ENCODE measurements around the gene HYAL4.
"Not testable (repeated sequence)": the region's sequence is repeated elsewhere in the genome, so short reads cannot be mapped to it uniquely, and the experiment has no call there.

Gene HYAL4

DNA sequence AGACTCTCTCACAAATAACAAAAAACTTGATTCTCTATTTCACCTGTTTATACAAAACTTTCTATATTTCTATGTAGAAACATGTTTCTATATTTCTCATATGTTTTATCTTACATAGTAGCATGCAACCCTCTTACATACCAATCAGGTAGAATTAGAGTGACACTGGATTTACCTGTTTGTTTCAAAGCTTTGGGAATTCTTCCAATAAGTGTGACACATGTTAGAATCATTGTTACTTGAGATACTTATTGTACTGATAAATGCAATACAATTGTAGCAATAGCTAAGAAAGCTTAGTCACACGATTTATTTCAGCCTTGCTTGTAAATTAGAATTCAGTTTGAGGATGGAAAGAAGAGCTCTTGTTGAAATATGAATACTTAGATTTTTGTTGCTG is 4.9 kb downstream of the HYAL4 start:
- DNase-seq = no peak

DNA sequence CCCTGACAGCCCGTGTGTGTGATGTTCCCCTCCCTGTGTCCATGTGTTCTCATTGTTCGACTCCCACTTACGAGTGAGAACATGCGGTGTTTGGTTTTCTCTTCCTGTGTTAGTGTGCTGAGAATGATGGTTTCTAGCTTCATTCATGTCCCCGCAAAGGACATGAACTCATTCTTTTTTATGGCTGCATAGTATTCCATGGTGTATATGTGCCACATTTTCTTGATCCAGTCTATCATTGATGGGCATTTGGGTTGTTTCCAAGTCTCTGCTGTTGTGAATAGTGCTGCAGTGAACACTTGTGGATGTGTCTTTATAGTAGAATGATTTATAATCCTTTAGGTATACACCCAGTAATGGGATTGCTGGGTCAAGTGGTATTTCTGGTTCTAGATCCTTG is 6.4 kb downstream of the HYAL4 start:
- DNase-seq = not testable (repeated sequence)

DNA sequence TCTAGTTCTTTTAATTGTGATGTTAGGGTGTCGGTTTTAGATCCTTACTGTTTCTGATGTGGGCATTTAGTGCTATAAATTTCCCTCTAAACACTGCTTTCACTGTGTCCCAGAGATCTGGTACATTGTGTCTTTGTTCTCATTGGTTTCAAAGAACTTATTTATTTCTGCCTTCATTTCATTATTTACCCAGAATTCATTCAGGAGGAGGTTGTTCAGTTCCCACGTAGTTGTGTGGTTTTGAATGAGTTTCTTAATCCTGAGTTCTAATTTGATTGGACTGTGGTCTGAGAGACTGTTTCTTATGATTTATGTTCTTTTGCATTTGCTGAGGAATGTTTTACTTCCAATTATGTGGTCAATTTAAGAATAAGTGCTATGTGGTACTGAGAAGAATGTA is 9.3 kb downstream of the HYAL4 start:
- not testable (repeated sequence) for DNase-seq

DNA sequence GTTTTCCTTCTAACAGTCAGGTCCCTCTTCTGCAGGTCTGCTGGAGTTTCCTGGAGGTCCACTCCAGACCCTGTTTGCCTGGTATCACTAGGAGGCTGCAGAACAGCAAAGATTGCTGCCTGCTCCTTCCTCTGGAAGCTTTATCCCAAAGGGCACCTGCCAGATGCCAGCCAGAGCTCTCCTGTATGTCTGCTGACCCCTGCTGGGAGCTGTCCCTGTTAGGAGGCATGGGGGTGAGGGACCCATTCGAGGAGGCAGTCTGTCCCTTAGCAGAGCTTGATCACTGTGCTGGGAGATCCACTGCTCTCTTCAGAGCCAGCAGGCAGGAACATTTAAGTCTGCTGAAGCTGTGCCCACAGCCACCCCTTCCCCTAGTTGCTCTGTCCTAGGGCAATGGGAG is 11.5 kb downstream of the HYAL4 start:
- DNase-seq = not testable (repeated sequence)

DNA sequence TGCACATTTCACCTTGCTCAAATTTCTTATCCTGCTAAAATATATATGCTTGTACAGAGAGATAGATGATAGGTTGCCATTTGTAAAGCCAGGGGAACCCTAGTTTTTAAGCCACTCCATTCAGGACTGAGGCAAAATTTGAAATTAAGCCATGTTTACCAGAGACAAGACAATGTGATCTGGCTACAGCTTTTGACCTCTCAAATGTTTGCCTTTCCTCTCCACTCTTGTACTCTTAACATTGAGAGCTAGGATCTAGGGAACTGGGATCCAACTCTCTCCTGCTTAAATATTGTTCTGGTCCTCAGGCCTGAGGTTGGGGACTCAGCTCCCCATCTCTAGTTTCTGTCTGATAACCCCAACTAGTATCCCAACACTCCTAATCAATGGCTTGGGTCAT is 15.9 kb downstream of the HYAL4 start:
- no peak for DNase-seq

DNA sequence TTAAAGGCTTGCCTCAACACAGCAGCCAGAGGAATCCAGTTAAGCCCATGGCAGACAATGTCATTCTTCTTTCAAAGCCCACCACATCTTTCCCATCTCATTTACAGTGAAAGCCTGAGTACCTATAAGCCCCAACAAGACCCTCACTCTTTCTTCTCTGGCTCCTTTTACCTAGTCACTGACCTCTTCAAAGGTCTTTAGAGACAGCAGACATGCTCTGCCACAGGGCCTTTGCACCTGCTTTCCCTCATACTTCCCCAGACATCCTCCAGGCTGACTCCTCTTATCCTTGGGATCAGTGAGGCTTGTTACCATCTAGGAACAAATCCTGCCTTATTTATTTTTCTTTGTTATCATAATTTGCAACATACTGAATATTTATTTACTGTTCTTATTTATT is 17.8 kb downstream of the HYAL4 start:
- DNase-seq = no peak

DNA sequence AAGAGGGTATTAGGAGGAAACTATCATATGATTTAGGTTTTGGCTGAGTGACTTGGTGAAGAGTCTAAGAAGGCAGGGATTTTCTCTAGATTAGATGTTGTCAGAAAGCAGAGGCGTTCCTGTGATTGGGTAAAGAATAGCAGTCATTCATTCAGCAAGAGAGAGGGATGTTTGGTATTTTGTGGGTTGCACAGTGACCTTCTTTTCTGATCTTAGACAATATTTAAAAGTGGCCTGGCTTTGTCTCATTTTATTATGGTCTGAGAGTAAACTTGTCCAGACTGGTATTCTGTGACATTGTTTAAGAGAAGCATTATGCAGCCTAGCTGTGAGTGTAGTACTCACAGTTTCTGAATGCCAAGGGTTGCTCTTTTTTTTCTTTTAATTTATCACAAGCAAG is 18.5 kb downstream of the HYAL4 start:
- no peak for DNase-seq

DNA sequence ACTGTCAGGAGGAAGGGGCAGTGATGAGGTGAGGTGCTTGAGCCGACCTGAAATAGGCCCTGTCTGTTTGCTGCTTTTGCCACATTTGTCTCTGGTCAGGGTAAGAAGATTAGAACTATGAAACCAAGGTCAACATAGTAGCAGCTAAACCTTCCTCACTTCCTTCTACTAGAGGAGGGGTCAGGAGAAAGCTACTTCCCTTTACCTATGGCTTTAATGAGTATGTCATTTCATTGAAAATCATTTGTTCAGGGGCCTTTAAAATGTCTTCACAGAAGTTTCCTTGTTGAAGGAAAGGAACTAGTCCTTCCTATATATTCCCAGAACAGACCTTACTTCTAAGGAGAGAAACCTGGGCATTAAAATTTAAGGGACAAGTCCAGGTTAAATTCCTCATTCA is 19.0 kb downstream of the HYAL4 start:
- DNase-seq = no peak

DNA sequence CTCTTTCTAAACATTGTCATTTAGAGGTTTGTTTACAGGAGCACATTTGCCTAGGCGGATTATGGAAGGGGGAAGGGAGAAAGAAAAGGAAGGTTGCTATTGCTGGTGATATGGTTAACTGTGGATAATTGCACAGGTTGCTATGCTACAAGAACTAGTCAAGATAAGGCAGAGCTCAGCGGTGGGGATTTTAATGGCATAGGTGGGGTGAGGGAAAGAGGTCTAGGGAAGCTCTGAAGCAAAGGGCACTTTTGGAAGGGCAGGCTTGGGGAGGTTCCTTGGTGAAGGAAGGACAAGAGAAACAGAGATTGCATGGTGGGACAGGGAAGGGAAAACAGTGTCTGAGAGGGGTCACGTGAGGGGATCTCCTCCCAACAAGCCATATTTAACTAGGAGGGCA is 19.5 kb downstream of the HYAL4 start:
- no peak for DNase-seq

DNA sequence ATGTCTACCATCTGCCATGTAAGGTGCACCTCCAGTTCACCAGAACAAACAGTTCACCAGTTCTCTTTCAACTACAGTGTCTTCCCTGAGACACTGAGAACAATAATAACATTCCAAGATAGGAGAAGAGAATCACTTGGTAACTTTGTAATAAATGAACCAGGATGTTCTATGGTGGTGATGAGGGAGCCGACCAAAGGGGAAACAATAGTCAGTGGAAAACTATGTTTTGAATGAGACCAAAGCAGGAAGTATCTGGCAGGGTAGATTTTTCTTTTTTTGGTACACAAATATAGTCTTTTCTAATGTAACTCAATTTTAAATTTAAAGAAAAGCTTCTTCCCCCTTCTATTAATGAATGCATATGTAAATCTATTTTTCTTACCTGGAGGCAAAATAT is 20.0 kb downstream of the HYAL4 start:
- DNase-seq = peak; percentile 3

DNA sequence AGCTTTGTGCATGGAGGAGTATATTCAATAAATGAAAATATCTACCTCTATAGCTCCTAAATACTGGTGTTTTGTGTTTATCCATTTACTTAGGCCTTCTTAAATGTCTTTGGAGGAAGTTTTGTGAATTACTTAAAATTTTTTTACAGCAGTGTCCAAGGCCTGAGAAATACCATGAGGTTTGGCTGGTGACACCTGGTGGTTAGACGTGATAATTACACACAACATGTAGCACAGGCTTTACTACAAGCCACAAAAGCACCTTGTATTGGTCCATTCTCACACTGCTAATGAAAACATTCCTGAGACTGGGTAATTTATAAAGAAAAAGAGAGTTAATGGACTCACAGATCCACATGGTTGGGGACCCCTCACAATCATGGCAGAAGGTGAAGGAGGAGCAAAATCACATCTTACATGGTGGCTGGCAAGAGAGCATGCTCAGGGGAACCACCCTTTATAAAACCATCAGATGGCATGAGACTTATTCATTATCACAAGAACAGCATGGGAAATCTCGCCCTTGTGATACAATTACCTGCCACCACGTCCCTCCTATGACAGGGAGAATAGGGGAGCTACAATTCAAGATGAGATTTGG is 20.6 kb downstream of the HYAL4 start:
- peak; percentile 55 for DNase-seq

DNA sequence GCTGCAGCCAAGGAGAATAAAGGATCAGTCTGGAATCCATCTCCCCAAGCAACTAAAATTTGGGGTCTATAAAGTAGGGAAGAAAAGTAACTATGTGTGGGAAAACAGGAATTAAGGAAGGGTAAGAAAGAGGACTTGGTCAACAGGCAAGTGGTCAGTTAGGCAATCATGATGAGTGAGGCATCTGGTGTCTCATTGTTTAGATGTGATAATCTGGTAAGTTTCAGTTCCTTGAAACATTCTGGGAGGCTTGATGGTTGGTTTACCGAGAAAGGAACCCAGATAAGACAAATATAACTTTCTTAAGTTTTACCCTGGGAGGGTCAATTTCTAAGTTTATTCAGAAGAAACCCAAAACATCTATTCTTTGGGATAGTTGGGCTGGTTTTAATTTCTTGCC is 22.3 kb downstream of the HYAL4 start:
- no peak for DNase-seq

DNA sequence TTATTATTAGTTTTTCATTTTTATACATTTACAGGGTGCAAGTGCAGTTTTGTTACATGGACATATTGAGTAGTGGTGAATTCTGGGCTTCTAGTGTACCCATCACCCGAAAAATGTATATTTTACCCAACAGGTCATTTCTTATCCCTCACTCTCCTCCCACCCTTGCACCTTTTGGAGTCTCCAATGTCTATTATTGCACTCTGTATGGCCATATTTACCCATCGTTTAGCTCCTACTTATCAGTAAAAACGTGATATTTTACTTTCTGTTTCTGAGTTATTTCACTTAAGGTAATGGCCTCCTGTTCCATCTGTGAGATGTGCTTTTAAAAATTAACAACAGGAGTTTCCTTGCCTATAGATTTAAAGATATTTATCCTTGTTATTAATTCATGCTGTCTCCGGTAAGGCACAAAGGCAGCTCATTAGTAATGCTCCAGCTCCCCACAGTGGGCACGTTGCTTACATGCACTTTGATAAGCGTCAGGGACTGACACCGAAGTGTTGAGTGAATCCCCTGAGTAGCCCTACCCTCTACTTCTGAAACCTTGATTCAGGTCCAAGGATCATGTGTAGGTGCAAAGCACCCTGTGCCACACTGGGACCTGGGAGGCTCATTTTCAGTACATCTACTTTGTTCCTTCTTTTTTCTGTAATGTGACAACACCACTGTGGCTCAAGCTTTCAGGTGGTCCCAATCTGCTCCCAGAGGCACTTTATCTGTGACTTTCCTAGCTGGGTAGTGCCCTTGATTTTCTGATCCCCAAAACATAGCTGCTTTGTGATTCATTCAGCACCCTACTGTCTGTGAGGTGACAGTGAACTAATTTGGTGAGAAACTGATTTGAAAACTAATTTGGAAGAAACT is 27.3 kb downstream of the HYAL4 start:
- peak; percentile 32 for DNase-seq

DNA sequence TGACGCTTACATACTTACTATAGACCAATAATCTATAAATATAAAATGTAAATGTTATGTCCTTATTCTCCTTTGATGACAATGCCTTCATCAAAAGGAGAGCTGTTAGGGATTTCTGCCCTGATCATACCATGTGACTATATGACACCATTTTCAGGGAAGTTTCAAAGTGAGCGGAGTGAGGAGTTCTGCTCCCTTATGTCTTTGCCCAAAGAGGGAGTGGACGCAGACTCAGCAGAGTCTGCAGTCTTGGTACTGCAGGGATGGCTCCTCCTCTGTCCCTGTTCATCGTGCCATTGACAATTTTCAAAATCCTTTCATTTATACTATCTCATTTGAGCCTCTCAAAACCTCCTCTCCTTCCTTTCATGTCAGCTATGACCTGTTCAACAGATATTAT is 27.9 kb downstream of the HYAL4 start:
- DNase-seq = no peak

DNA sequence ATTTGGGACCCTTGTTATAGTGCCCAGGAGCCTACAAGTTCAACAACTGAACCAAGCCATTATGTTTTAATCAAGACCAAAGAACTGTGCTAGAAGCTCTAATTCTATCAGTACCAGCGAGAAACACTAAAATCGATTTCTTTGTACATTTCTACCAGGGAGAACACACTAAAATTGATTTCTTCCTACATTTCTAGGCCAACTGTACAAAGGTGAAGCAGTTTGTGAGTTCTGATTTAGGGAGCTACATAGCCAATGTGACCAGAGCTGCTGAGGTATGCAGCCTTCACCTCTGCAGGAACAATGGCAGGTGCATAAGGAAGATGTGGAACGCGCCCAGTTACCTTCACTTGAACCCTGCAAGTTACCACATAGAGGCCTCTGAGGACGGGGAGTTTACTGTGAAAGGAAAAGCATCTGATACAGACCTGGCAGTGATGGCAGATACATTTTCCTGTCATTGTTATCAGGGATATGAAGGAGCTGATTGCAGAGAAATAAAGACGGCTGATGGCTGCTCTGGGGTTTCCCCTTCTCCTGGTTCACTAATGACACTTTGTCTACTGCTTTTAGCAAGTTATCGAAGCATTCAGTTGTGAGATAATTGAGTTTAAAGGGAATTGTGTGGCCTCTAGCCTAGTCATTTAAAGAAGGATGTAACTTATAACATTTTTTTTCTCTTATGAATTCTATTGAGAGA is 31.7 kb downstream of the HYAL4 start:
- DNase-seq = no peak

DNA sequence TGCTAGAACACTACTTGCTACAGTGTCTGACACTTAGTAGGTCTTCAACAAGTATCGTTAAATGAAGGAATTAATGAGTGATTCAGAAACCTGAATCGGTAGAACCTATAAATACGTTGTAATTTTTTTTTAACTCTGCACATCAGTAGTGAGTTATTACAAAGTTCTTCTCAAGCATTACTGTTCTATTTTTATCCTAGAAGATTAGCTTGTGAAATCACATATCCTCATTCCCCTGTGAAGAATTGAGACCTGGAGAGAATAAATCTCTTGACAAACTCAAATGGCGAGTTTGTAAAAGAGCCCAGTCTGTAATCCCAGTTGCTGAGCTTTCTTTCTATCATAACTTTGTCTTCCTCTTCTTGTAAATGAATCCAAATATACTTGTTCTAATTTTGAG is 34.7 kb downstream of the HYAL4 start:
- no peak for DNase-seq

DNA sequence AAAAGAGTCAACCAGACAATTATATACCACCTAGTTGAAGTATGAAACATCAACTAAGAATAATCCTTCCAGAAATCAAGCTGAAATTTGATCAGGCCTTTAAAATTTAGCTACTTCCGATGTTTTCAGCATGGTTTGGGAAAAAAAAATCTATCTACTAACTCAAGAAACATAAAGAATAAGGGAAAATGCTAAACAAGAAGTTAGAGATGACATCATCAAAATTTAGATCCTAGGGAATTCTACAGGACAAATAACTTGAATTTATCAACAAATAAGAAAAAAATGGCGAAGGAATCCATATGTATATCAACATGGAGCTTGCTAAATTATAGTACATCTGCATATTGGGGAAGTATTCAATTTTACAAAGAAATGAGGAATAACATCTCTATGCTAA is 36.3 kb downstream of the HYAL4 start:
- DNase-seq = no peak

DNA sequence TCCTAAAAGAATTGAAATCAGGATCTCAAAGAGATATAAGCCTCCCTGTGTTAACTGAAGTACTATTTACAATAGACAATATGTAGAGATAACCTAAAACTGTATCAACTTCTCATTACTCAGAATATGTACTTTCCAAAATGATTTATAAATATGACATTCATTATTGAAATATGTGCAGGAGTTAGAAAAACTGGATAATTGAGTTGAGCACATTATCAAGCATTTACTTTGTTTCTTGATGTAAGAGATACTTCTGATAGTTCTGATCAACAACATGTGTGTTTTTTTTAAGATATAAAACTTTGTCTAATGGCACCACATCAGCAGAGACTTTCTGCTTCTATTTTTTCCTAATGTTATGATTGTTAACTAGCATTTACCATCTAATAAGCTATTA is 38.2 kb downstream of the HYAL4 start:
- DNase-seq = no peak

DNA sequence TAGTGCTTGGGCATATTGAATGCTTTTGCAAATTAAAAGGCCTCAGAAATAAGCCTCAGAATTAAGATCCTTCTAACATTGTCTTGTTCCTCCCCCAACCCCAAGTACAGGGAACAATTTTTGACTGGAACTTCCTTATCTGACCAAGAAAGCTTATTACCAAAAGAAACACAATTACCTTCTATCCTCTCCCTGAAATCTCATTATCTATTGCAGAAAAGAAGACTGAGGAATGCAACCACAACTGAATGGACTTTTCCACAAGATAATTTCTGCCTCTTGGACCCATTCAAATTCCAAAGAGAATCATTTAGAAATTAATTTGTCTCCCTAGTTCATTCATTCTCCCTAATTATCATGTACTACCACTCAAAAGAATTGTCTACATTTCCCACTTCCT is 43.2 kb downstream of the HYAL4 start:
- no peak for DNase-seq

DNA sequence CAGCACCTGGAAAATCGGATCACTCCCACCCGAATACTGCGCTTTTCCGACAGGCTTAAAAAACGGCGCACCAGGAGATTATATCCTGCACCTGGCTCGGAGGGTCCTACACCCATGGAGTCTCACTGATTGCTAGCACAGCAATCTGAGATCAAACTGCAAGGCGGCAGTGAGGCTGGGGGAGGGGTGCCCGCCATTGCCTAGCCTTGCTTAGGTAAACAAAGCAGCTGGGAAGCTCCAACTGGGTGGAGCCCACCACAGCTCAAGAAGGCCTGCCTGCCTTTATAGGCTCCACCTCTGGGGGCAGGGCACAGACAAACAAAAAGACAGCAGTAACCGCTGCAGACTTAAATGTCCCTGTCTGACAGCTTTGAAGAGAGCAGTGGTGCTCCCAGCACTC is 49.8 kb downstream of the HYAL4 start:
- not testable (repeated sequence) for DNase-seq

DNA sequence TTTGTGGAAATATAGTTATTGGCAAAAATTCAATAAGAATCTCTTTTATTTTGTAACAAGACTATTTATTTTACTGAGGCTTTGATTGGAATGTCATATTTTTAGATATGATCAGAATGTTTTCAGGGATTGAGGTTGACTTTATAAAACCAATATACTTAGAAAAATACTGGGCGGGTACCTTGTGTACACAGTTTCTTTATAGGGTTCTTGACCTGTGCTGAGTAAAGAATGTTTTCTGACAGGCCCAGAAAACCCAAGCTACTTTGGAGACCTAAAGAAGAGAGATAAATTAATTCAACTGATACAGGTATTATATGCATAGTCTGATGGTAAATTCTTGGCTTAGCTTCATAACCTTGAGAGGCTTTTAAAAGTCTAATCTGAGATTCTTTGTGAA is 56.1 kb downstream of the HYAL4 start:
- DNase-seq = no peak

DNA sequence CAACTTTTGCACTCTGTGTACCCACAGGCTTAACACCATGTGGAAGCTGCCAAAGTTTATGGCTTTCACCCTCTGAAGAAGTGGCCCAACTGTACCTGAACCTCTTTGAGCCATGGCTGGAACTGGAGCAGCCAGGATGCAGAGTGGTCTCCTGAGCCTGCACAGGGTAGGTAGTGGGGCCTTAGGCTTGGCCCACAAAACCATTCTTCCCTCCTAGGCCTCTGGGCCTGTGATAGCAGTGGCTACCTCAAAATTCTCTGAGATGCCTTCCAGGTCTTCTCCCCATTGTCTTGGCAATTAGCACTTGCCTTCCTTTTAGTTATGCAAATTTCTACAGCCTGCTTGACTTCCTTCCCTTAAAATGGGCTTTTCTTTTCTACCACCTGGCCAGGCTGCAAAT is 60.7 kb downstream of the HYAL4 start:
- no peak for DNase-seq

DNA sequence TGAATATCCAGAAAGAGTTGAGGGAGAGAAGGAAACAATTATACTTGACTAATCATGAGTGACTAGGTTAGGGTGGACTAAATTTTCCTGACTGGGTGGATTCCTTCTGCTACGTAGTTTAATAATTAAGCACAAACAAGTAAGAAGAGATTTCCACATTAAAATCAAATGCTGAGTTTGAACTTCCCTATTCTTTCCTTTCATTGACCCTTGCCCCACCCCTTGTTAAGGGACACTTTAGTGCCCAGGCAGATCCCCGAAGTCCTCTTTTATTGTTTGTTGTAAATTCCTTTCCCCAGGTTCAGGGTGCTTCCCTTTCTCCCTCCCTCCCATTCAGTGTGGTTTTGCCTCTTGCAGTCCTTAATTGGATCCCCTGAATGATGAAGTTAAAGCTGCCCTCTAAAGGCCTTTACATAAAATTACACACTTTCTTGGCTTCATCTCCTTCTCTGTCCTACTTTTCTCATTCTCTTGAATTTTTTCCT is 71.3 kb downstream of the HYAL4 start:
- DNase-seq = peak; percentile 8

DNA sequence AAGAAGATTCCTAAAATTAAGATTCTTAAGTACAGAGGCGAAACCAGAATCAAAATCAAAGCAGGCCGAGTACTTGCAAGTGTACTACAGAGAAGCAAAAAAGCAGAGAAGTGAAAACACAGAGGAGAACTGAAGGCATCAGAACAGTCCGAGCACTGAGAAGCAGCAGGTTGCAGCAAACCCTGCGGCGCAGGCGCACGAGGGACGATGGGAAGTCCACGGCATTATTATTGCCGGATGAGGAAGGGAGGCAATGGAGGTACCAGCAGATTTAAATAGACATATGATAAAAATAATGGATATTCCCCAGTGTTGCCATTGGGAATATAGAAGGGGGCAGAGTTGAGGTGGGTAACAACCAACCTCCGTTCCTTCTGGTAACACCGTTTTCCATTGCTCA is 72.9 kb downstream of the HYAL4 start:
- no peak for DNase-seq
